H1 (cell line): ENCODE data around the gene EEF1AKMT3. TPM values are rescaled to one million over a fixed set of nuclear protein-coding genes. Genes with fewer than 3 reads are reported as not detected.

Experiments used
- CTCF ChIA-PET: fragments of 300-600 bp; sonication (Branson Sonifier 250); formaldehyde crosslinking; loops from one replicate; lab custom pipeline; 2021; ENCODE audit not compliant: partially characterized antibody; lab: Charles Lee
- POLR2A ChIA-PET: fragments of 300-600 bp; sonication (Branson Sonifier 250); formaldehyde crosslinking; loops from one replicate; lab custom pipeline; 2021; ENCODE audit warnings: inconsistent platforms; ENCODE audit not compliant: partially characterized antibody; lab: Charles Lee
- DNase-seq, 2 experiments: peaks; one replicate each; pipeline versions ENCODE4 v3.0.0 to v3.0.0-alpha.2; 2010 to 2022; ENCODE audit warnings: low spot score in 2 of 2, low read depth in 1 of 2, mixed read lengths in 1 of 2
- FAIRE-seq: peaks from 2 replicates; lab custom pipeline; 2011; peaks lifted over from hg19 to GRCh38; lab: Jason Lieb, UNC
- H2AFZ ChIP-seq: 2 replicates; pipeline ENCODE4 v1.8.1; 2012; ENCODE audit warnings: low read length, inconsistent platforms
- H2AK5ac ChIP-seq: 2 replicates; pipeline ENCODE4 v1.6.1; 2013; ENCODE audit warnings: low read depth, low read length
- H2BK120ac ChIP-seq: replicated peaks from 2 replicates; pipeline ENCODE3; 2013; ENCODE audit warnings: low read depth, low read length, inconsistent platforms
- H2BK12ac ChIP-seq: 2 replicates; pipeline ENCODE4 v1.6.1; 2013; ENCODE audit warnings: low read depth, low read length
- H2BK15ac ChIP-seq: 2 replicates; pipeline ENCODE4 v1.6.1; 2013; ENCODE audit warnings: low read length
- H2BK20ac ChIP-seq: 2 replicates; pipeline ENCODE4 v1.6.1; 2013; ENCODE audit warnings: low read length
- H2BK5ac ChIP-seq: 2 replicates; pipeline ENCODE4 v1.6.1; 2013; ENCODE audit warnings: low read depth, low read length
- H3K14ac ChIP-seq: 2 replicates; pipeline ENCODE4 v1.6.1; 2013; ENCODE audit warnings: inconsistent platforms; ENCODE audit not compliant: insufficient read length
- H3K18ac ChIP-seq: 2 replicates; pipeline ENCODE4 v1.6.1; 2013; ENCODE audit warnings: low read length; ENCODE audit errors: extremely low read depth
- H3K23ac ChIP-seq: 2 replicates; pipeline ENCODE4 v1.6.1; 2013; ENCODE audit warnings: inconsistent platforms; ENCODE audit not compliant: insufficient read length
- H3K23me2 ChIP-seq: 2 replicates; pipeline ENCODE4 v1.6.1; 2013; ENCODE audit warnings: low read depth, low read length
- H3K27ac ChIP-seq: 2 replicates; pipeline ENCODE4 v1.6.1; 2011; ENCODE audit warnings: low read depth, low read length, inconsistent platforms
- H3K27me3 ChIP-seq, 4 experiments: replicated peaks in 1 of 4; 1 replicate in 1 of 4; 2 replicates in 3 of 4; pipeline versions ENCODE4 v1.6.1 to v1.8.1; 2011 to 2013; ENCODE audit warnings: low read length in 3 of 4, mild to moderate bottlenecking in 3 of 4, inconsistent platforms in 2 of 4, mixed read lengths in 2 of 4, moderate library complexity in 1 of 4; ENCODE audit not compliant: control insufficient read depth in 3 of 4, insufficient read depth in 3 of 4; ENCODE audit errors: extremely low read depth in 1 of 4
- H3K36me3 ChIP-seq, 4 experiments: 2 replicates each; pipeline versions ENCODE4 v1.6.1 to v1.8.1; 2011 to 2013; ENCODE audit warnings: mild to moderate bottlenecking in 4 of 4, low read length in 3 of 4, moderate library complexity in 2 of 4, control low read depth in 1 of 4, inconsistent platforms in 1 of 4; ENCODE audit not compliant: insufficient read depth in 4 of 4, control insufficient read depth in 2 of 4
- H3K4ac ChIP-seq: replicated peaks from 2 replicates; pipeline ENCODE3; 2013; ENCODE audit warnings: low read length, low read depth, mixed read lengths, inconsistent platforms; ENCODE audit not compliant: insufficient read length
- H3K4me1 ChIP-seq, 4 experiments: replicated peaks in 1 of 4; 1 replicate in 1 of 4; 2 replicates in 3 of 4; pipeline versions ENCODE4 v1.6.1 to v1.8.1; 2011 to 2013; ENCODE audit warnings: low read length in 3 of 4, inconsistent platforms in 2 of 4, mixed read lengths in 1 of 4; ENCODE audit not compliant: insufficient read depth in 4 of 4, control insufficient read depth in 3 of 4
- H3K4me2 ChIP-seq, 2 experiments: 2 replicates each; pipeline versions ENCODE4 v1.6.1 to v1.8.1; 2011 to 2013; ENCODE audit warnings: low read depth in 2 of 2, low read length in 2 of 2, control low read depth in 1 of 2, inconsistent platforms in 1 of 2, mild to moderate bottlenecking in 1 of 2; ENCODE audit not compliant: insufficient read depth in 1 of 2
- H3K4me3 ChIP-seq, 4 experiments: fragments of 200-600, 300-600 bp in 1 of 4; sonication (generic), shearing (Covaris generic), sonication (Bioruptor Twin) in 1 of 4; 2 replicates each; pipeline versions ENCODE4 v1.5.1 to v1.8.1; 2011 to 2016; ENCODE audit warnings: low read length in 4 of 4, low read depth in 3 of 4, control low read depth in 2 of 4, inconsistent platforms in 2 of 4, mild to moderate bottlenecking in 2 of 4, mixed read lengths in 1 of 4, moderate library complexity in 1 of 4; ENCODE audit not compliant: insufficient read depth in 2 of 4; ENCODE audit errors: extremely low read depth in 1 of 4
- H3K56ac ChIP-seq: replicated peaks from 2 replicates; pipeline ENCODE3; 2013; ENCODE audit warnings: low read depth, mild to moderate bottlenecking, mixed read lengths, low read length, inconsistent platforms; ENCODE audit not compliant: insufficient read length
- H3K79me1 ChIP-seq: 2 replicates; pipeline ENCODE4 v1.6.1; 2013; ENCODE audit warnings: low read depth, low read length, control low read depth
- H3K79me2 ChIP-seq, 2 experiments: 2 replicates each; pipeline versions ENCODE4 v1.6.1 to v1.8.1; 2012 to 2013; ENCODE audit warnings: low read length in 2 of 2, mild to moderate bottlenecking in 2 of 2, inconsistent platforms in 1 of 2; ENCODE audit not compliant: insufficient read depth in 2 of 2, control insufficient read depth in 1 of 2
- H3K9ac ChIP-seq, 4 experiments: replicated peaks in 1 of 4; 1 replicate in 1 of 4; 2 replicates in 3 of 4; pipeline versions ENCODE4 v1.6.1 to v1.8.1; 2011 to 2013; ENCODE audit warnings: low read depth in 3 of 4, low read length in 3 of 4, control low read depth in 2 of 4, mild to moderate bottlenecking in 2 of 4, moderate library complexity in 2 of 4, inconsistent platforms in 1 of 4; ENCODE audit errors: extremely low read depth in 1 of 4
- H3K9me3 ChIP-seq, 2 experiments: 2 replicates each; pipeline versions ENCODE4 v1.6.1 to v1.8.1; 2012 to 2013; ENCODE audit warnings: mild to moderate bottlenecking in 2 of 2, moderate library complexity in 2 of 2, control low read depth in 1 of 2, inconsistent platforms in 1 of 2, low read depth in 1 of 2, low read length in 1 of 2, mixed read lengths in 1 of 2; ENCODE audit not compliant: insufficient read depth in 2 of 2
- H4K20me1 ChIP-seq, 2 experiments: replicated peaks in 1 of 2; 2 replicates each; pipeline versions ENCODE3 to v1.8.1; 2011 to 2013; ENCODE audit warnings: inconsistent platforms in 2 of 2, low read length in 2 of 2, mild to moderate bottlenecking in 1 of 2; ENCODE audit not compliant: insufficient read depth in 2 of 2, control insufficient read depth in 1 of 2
- H4K5ac ChIP-seq: 2 replicates; pipeline ENCODE4 v1.6.1; 2013; ENCODE audit warnings: low read length, low read depth, mixed read lengths, inconsistent platforms; ENCODE audit not compliant: insufficient read length
- H4K8ac ChIP-seq: 2 replicates; pipeline ENCODE4 v1.8.0; 2013; ENCODE audit warnings: mild to moderate bottlenecking, moderate library complexity, low read length, inconsistent platforms; ENCODE audit not compliant: insufficient read depth; ENCODE audit errors: extremely low read depth
- H4K91ac ChIP-seq: replicated peaks from 2 replicates; pipeline ENCODE3; 2013; ENCODE audit warnings: low read length, mixed read lengths, inconsistent platforms; ENCODE audit not compliant: insufficient read length
- BCL11A ChIP-seq, 2 experiments: IDR thresholded peaks; one replicate each; pipeline ENCODE4 v1.6.1; 2011; ENCODE audit warnings: low read depth in 2 of 2, low read length in 2 of 2, mild to moderate bottlenecking in 2 of 2
- EP300 ChIP-seq, 2 experiments: IDR thresholded peaks; 1 replicate in 1 of 2; 2 replicates in 1 of 2; pipeline ENCODE4 v1.6.1; 2011 to 2012; ENCODE audit warnings: low read depth in 2 of 2, low read length in 2 of 2, mild to moderate bottlenecking in 2 of 2, borderline replicate concordance in 1 of 2, inconsistent platforms in 1 of 2, moderate library complexity in 1 of 2
- GABPA ChIP-seq: IDR thresholded peaks from 2 replicates; pipeline ENCODE4 v1.6.1; 2011; ENCODE audit warnings: mild to moderate bottlenecking, low read length, moderate library complexity, borderline replicate concordance; ENCODE audit not compliant: insufficient read depth
- KDM1A ChIP-seq: fragments of 200-600, 300-600 bp; sonication (generic); IDR thresholded peaks from 2 replicates; pipeline ENCODE4 v1.7.1; 2016; ENCODE audit warnings: mild to moderate bottlenecking, low read length, borderline replicate concordance
- POLR2A ChIP-seq, 2 experiments: IDR thresholded peaks; 1 replicate in 1 of 2; 2 replicates in 1 of 2; pipeline ENCODE4 v1.6.1; 2011; ENCODE audit warnings: low read depth in 2 of 2, low read length in 2 of 2, mild to moderate bottlenecking in 2 of 2; ENCODE audit errors: control extremely low read depth in 1 of 2
- TBP ChIP-seq: IDR thresholded peaks from 2 replicates; pipeline ENCODE4 v1.6.1; 2011; ENCODE audit warnings: low read depth, low read length, improper control_type of control experiment
- WGBS, 2 experiments: shearing (Covaris generic) in 1 of 2; methylation state at CpG; one replicate each; pipeline versions ENCODE4 v1.1.6 to v1.1.7; 2013 to 2015; ENCODE audit warnings: low lambda C conversion rate in 2 of 2, mixed read lengths in 2 of 2, inconsistent platforms in 1 of 2, low coverage in 1 of 2, missing lambda C conversion rate in 1 of 2; ENCODE audit not compliant: insufficient replicate concordance in 2 of 2, insufficient coverage in 1 of 2, insufficient read length in 1 of 2; ENCODE audit errors: extremely low coverage in 1 of 2, missing lambda C conversion rate in 1 of 2; 5-methylcytosine and 5-hydroxymethylcytosine counted together
- polyA plus RNA-seq, 7 experiments: library from polyadenylated mRNA; depleted of rRNA in 3 of 7; stranded (reverse) in 5 of 7; unstranded in 2 of 7; fragments of >200 nt in 5 of 7; fragments of 200-250 nt in 2 of 7; gene quantifications; 1 replicate in 5 of 7; 2 replicates in 1 of 7; 4 replicates in 1 of 7; pipeline versions ENCODE4 v1.2.1 to v1.2.3, GENCODE V29; 2011 to 2013; ENCODE audit warnings: missing spikeins in 2 of 7, mixed read lengths in 2 of 7
- total RNA-seq: library from RNA; stranded (reverse); fragmentation: NEBNext Ultra II Directional; extraction: Animal tissue kit (Norgen Biotek cat#: 25700); gene quantifications from 2 replicates; pipeline ENCODE4 v1.2.1, GENCODE V29; 2021
- TF ChIP-seq, protein P1 (sequence below), 3 experiments: IDR thresholded peaks; 1 replicate in 2 of 3; 2 replicates in 1 of 3; pipeline versions ENCODE4 v1.5.1 to v1.6.1; 2011; ENCODE audit warnings: low read length in 3 of 3, mild to moderate bottlenecking in 3 of 3, inconsistent platforms in 2 of 3, low read depth in 1 of 3, moderate library complexity in 1 of 3; ENCODE audit not compliant: insufficient read depth in 1 of 3; ENCODE audit errors: control extremely low read depth in 1 of 3

The EEF1AKMT3 gene
- total and polyA plus RNA-seq, 2 of the 8 experiments (the other 6 are each of a cell fraction or from before 2014, with no cell fraction given), result 3.1 to 4.4 TPM

DNA sequence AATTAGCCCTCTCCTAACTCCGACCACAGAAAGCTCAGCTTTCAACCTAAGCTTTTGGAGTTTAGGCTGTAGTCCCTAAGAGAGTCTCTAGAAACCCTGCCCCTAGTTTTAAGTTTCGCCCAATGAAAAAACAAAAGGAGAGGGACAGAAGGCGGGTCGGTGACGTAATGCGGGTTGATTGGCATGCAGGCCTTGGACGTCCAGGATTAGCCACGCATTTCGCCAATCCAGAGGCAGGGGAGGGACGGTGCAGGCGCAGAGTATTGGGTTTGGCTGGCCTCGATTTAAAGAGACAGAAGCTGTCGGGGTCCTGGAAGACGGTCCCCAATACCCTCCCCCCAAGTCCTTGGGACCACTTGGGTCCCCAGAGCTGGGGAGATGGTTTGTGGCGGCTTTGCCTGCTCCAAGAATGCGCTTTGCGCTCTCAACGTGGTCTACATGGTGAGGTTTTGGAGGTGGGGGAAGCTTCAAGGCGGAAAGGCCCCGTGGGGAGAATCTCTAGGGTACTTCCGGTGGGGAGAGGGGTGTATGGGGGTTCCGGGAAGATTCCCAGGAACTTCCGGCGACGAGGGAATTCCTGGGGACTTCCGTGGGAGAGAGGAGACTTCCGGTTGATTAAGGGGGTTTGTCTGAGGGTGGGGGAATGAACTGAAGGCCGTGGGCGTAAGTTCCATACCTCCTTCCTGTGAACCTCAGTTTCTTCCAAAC, 27.5 kb upstream of the EEF1AKMT3 start, which contains the start of gene TSPAN31:
TSPAN31 (plus strand) TSS at position 263 of the 708 bp plus-strand sequence; CDS start at position 379, 116 bp downstream.
- Histone ChIP-seq H4K5ac (peak within 1 kb of the TSS; percentile 96), H2BK120ac (peak within 1 kb of the TSS; percentile 39), H3K27ac (peak within 1 kb of the TSS; percentile 89), H3K9me3 (no peaks in the 10 kb centered on the region), H2BK5ac (peak within 1 kb of the TSS; percentile 76), H3K27me3 (peaks cover 6 to 21% (median 17%) of the 10 kb centered on the region in 4 experiments), H3K4ac (peak within 1 kb of the TSS; percentile 89), H3K36me3 (peaks cover 18 to 39% (median 29%) of the 10 kb centered on the region in 4 experiments), H3K4me3 (peak within 1 kb of the TSS; percentile 66 to 85 (median 74)), H3K4me2 (peak within 1 kb of the TSS; percentile 91 to 97), H2AFZ (peak within 1 kb of the TSS; percentile 31; the same call in 1 of the 2 replicates), H4K20me1 (peaks cover 0 to 2% of the 10 kb centered on the region in 2 experiments), H3K56ac (no peak within 1 kb of the TSS), H2BK20ac (no peak within 1 kb of the TSS), H3K18ac (peak within 1 kb of the TSS; percentile 100), H3K14ac (no peak within 1 kb of the TSS), H3K79me2 (no peaks in the 10 kb centered on the region), H3K9ac (peak within 1 kb of the TSS; percentile 45 to 88 (median 84)), H2BK12ac (peak within 1 kb of the TSS; percentile 92), H3K79me1 (peaks cover 6% of the 10 kb centered on the region), H3K23ac (no peak within 1 kb of the TSS), H2BK15ac (peak within 1 kb of the TSS; percentile 53; the same call in 1 of the 2 replicates), H3K23me2 (peaks cover 4% of the 10 kb centered on the region), H4K91ac (peak within 1 kb of the TSS; percentile 84), H4K8ac (peak within 1 kb of the TSS; percentile 94; the same call in 1 of the 2 replicates), H3K4me1 (peaks cover 0 to 5% (median 4%) of the 10 kb centered on the region in 4 experiments; a peak in 5 of 7 replicates), H2AK5ac (peak within 1 kb of the TSS; percentile 27; the same call in 1 of the 2 replicates)
- ChIA-PET CTCF (interaction anchor here (1.0 to 2.0 kb wide), 9 partner anchors 8 to 161 kb away, joined by 3 to 7 read pairs (median 5); partner anchors contain the start of gene TSFM), POLR2A (interaction anchor here (0.7 to 4.4 kb wide), 30 partner anchors 8 to 515 kb away, joined by 3 to 35 read pairs (median 4); partner anchors contain the start of genes ARHGEF25, CYP27B1, DCTN2 and EEF1AKMT3)
- WGBS, 2 experiments, result 3% methylated on average over 29 of the region's 29 CpGs; no CpG with 5 or more reads in 1 of the 2 experiments
- peak; percentile 68 for FAIRE-seq
- peak; percentile 91 for DNase-seq
- TF ChIP-seq GABPA (peak; percentile 89; the same call in 1 of the 2 replicates), EP300 (IDR thresholded peaks at IDR 0.05; ENCODE audit: borderline replicate concordance in 1 of 2, low read depth in 2 of 2, low read length in 2 of 2) (no peak; a peak in 1 of 3 replicates), BCL11A (IDR thresholded peaks at IDR 0.05; ENCODE audit: low read depth in 2 of 2, low read length in 2 of 2) (no peak), TBP (peak; percentile 64), KDM1A (peak; percentile 36; the same call in 1 of the 2 replicates), POLR2A (IDR thresholded peaks at IDR 0.05; ENCODE audit: control extremely low read depth in 1 of 2, low read depth in 2 of 2, low read length in 2 of 2) (peak; percentile 85 to 95)
- TF ChIP-seq, protein P1, sequence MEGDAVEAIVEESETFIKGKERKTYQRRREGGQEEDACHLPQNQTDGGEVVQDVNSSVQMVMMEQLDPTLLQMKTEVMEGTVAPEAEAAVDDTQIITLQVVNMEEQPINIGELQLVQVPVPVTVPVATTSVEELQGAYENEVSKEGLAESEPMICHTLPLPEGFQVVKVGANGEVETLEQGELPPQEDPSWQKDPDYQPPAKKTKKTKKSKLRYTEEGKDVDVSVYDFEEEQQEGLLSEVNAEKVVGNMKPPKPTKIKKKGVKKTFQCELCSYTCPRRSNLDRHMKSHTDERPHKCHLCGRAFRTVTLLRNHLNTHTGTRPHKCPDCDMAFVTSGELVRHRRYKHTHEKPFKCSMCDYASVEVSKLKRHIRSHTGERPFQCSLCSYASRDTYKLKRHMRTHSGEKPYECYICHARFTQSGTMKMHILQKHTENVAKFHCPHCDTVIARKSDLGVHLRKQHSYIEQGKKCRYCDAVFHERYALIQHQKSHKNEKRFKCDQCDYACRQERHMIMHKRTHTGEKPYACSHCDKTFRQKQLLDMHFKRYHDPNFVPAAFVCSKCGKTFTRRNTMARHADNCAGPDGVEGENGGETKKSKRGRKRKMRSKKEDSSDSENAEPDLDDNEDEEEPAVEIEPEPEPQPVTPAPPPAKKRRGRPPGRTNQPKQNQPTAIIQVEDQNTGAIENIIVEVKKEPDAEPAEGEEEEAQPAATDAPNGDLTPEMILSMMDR (IDR thresholded peaks at IDR 0.05; ENCODE audit: control extremely low read depth in 1 of 3, insufficient read depth in 1 of 3, low read depth in 1 of 3, low read length in 3 of 3), result no peak
